OCI-M2 (cell line): ENCODE measurements around the gene ANKRD27.
"Not testable (repeated sequence)": the region's sequence is repeated elsewhere in the genome, so short reads cannot be mapped to it uniquely, and the experiment has no call there.

Experiments used
- DNase-seq: peaks from one replicate; lab custom pipeline; 2025; ENCODE audit not compliant: unreplicated experiment; lab: John Stamatoyannopoulos, UW

ANKRD27 gene

GRCh38 chr19:32656379-32656778, 18.6 kb downstream of the ANKRD27 start:
- not testable (repeated sequence) for DNase-seq

- DNase-seq: no peak
Observed at GRCh38 chr19:32653599-32653915, 21.4 kb downstream of the ANKRD27 start.

- no peak for DNase-seq
Observed at GRCh38 chr19:32652894-32653598, 21.9 kb downstream of the ANKRD27 start.

GRCh38 chr19:32652331-32652730, 22.6 kb downstream of the ANKRD27 start:
- DNase-seq: not testable (repeated sequence)

- no peak for DNase-seq
Observed at GRCh38 chr19:32651729-32652140, 23.2 kb downstream of the ANKRD27 start.

GRCh38 chr19:32650671-32651070, 24.3 kb downstream of the ANKRD27 start:
- no peak for DNase-seq

GRCh38 chr19:32649751-32650150, 25.2 kb downstream of the ANKRD27 start:
- DNase-seq: no peak

- DNase-seq: no peak
Observed at GRCh38 chr19:32647361-32647760, 27.6 kb downstream of the ANKRD27 start.

GRCh38 chr19:32646556-32646955, 28.4 kb downstream of the ANKRD27 start:
- no peak for DNase-seq

- no peak for DNase-seq
Observed at GRCh38 chr19:32642771-32643170, 32.2 kb downstream of the ANKRD27 start.

- no peak for DNase-seq
Observed at GRCh38 chr19:32638625-32639024, 36.4 kb downstream of the ANKRD27 start.

GRCh38 chr19:32637480-32637879, 37.5 kb downstream of the ANKRD27 start:
- DNase-seq: no peak

GRCh38 chr19:32631381-32631780, 43.6 kb downstream of the ANKRD27 start:
- DNase-seq: no peak

GRCh38 chr19:32630338-32630737, 44.6 kb downstream of the ANKRD27 start:
- DNase-seq: no peak

- no peak for DNase-seq
Observed at GRCh38 chr19:32627714-32628270, 47.2 kb downstream of the ANKRD27 start.

GRCh38 chr19:32626969-32627368, 48.0 kb downstream of the ANKRD27 start:
- no peak for DNase-seq

GRCh38 chr19:32624410-32624809, 50.6 kb downstream of the ANKRD27 start:
- no peak for DNase-seq

- no peak for DNase-seq
Observed at GRCh38 chr19:32622002-32622401, 53.0 kb downstream of the ANKRD27 start.

GRCh38 chr19:32619051-32619685, 55.8 kb downstream of the ANKRD27 start:
- DNase-seq: no peak

GRCh38 chr19:32615569-32615968, 59.4 kb downstream of the ANKRD27 start:
- DNase-seq: no peak

- no peak for DNase-seq
Observed at GRCh38 chr19:32614916-32615315, 60.1 kb downstream of the ANKRD27 start.

- DNase-seq: no peak
Observed at GRCh38 chr19:32613008-32613407, 62.0 kb downstream of the ANKRD27 start.

GRCh38 chr19:32611161-32611560, 63.8 kb downstream of the ANKRD27 start:
- no peak for DNase-seq
